Loucy (cell line): Measurements from ENCODE around the gene MYH10.

ENCODE experiments used
- H2AFZ ChIP-seq: fragments of 200-600 bp; sonication (generic); 2 replicates; pipeline ENCODE4 v1.6.0; 2016; ENCODE audit warnings: antibody characterized with exemption, mild to moderate bottlenecking, low read length, moderate library complexity
- H3F3A ChIP-seq: fragments of 200-600 bp; 2 replicates; pipeline ENCODE4 v1.6.0; 2016; ENCODE audit warnings: antibody characterized with exemption, low read depth, mild to moderate bottlenecking
- H3K27me3 ChIP-seq: fragments of 200-600 bp; sonication (generic); 2 replicates; pipeline ENCODE4 v1.6.1; 2014; ENCODE audit warnings: low read length, mild to moderate bottlenecking; ENCODE audit not compliant: insufficient read depth, poor library complexity, severe bottlenecking
- H3K36me3 ChIP-seq: fragments of 200-600 bp; sonication (generic); 2 replicates; pipeline ENCODE4 v1.6.1; 2016; ENCODE audit warnings: low read length; ENCODE audit not compliant: insufficient read depth
- H3K4me1 ChIP-seq: fragments of 200-600 bp; sonication (generic); 2 replicates; pipeline ENCODE4 v1.5.1; 2014; ENCODE audit warnings: low read length, mild to moderate bottlenecking; ENCODE audit not compliant: insufficient read depth, poor library complexity, severe bottlenecking
- H3K4me2 ChIP-seq: fragments of 200-600 bp; sonication (generic); 2 replicates; pipeline ENCODE4 v1.6.0; 2014; ENCODE audit warnings: antibody characterized with exemption, low read length, low read depth, mild to moderate bottlenecking; ENCODE audit not compliant: poor library complexity, severe bottlenecking
- H3K4me3 ChIP-seq: fragments of 200-600 bp; sonication (generic); 2 replicates; pipeline ENCODE4 v1.5.1; 2014; ENCODE audit warnings: low read length, mild to moderate bottlenecking, mixed read lengths; ENCODE audit not compliant: poor library complexity, severe bottlenecking
- H3K79me2 ChIP-seq: fragments of 200-600 bp; sonication (generic); 2 replicates; pipeline ENCODE4 v1.6.1; 2014; ENCODE audit warnings: low read length; ENCODE audit not compliant: insufficient read depth
- H3K9ac ChIP-seq: fragments of 200-600 bp; sonication (generic); 2 replicates; pipeline ENCODE4 v1.6.0; 2014; ENCODE audit warnings: mild to moderate bottlenecking, low read depth, low read length, moderate library complexity; ENCODE audit not compliant: poor library complexity, severe bottlenecking
- H3K9me2 ChIP-seq: fragments of 200-600 bp; sonication (generic); replicated peaks from 2 replicates; pipeline ENCODE4 v1.6.1; 2016; ENCODE audit warnings: low read depth, low read length, mixed read lengths
- H3K9me3 ChIP-seq: fragments of 200-600 bp; sonication (generic); 2 replicates; pipeline ENCODE4 v1.6.1; 2014; ENCODE audit warnings: mild to moderate bottlenecking, antibody characterized with exemption, low read length, low read depth; ENCODE audit not compliant: insufficient read depth
- H4K20me1 ChIP-seq: fragments of 200-600 bp; sonication (generic); 2 replicates; pipeline ENCODE4 v1.6.0; 2014; ENCODE audit warnings: antibody characterized with exemption, low read length, mild to moderate bottlenecking; ENCODE audit not compliant: insufficient read depth, poor library complexity, severe bottlenecking
- EZH2phosphoT487 ChIP-seq: fragments of 200-600 bp; IDR thresholded peaks from 2 replicates; pipeline ENCODE4 v1.6.1; 2018; ENCODE audit warnings: antibody characterized with exemption, mild to moderate bottlenecking, moderate library complexity, borderline replicate concordance
- TF ChIP-seq, protein P1 (sequence below): fragments of 200-600 bp; sonication (generic); conservative IDR thresholded peaks from 2 replicates; pipeline ENCODE4 v1.5.1; 2014; ENCODE audit warnings: mild to moderate bottlenecking, antibody characterized with exemption, low read length

Gene MYH10

DNA sequence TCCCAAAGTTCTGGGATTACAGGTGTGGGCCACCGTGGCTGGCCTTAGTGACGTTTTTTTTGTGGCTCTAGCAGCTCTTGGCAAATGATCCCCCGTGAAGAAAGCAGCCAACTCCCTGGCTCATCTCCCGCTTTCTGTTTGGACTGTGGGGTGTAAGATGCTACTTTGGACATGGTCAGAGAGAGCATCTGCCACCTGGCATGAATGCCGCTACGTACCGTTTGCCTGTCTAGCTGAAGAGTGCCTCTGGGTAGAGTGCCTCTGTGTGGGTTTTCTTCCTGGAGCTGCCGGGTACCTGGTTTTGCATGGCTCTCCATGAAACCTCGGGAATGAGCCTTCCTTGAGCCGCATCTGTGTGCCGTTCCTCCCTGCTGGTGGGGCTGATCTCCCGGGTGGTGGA lies 160.6 kb downstream of the MYH10 start:
- Histone ChIP-seq H3K9me2 (no peaks in the 10 kb centered on the region), H3K4me3 (no peak overlapping the region), H2AFZ (no peak overlapping the region), H3K79me2 (peaks cover 4% of the 10 kb centered on the region; the same call in 1 of the 2 replicates), H3K27me3 (no peaks in the 10 kb centered on the region), H4K20me1 (no peaks in the 10 kb centered on the region), H3K4me2 (no peak overlapping the region), H3K4me1 (no peaks in the 10 kb centered on the region), H3F3A (no peaks in the 10 kb centered on the region), H3K9me3 (no peaks in the 10 kb centered on the region), H3K36me3 (peaks cover 56% of the 10 kb centered on the region; the same call in 1 of the 2 replicates), H3K9ac (no peak overlapping the region)
- TF ChIP-seq EZH2phosphoT487 = no peak
- TF ChIP-seq, protein P1, sequence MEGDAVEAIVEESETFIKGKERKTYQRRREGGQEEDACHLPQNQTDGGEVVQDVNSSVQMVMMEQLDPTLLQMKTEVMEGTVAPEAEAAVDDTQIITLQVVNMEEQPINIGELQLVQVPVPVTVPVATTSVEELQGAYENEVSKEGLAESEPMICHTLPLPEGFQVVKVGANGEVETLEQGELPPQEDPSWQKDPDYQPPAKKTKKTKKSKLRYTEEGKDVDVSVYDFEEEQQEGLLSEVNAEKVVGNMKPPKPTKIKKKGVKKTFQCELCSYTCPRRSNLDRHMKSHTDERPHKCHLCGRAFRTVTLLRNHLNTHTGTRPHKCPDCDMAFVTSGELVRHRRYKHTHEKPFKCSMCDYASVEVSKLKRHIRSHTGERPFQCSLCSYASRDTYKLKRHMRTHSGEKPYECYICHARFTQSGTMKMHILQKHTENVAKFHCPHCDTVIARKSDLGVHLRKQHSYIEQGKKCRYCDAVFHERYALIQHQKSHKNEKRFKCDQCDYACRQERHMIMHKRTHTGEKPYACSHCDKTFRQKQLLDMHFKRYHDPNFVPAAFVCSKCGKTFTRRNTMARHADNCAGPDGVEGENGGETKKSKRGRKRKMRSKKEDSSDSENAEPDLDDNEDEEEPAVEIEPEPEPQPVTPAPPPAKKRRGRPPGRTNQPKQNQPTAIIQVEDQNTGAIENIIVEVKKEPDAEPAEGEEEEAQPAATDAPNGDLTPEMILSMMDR = no peak

DNA sequence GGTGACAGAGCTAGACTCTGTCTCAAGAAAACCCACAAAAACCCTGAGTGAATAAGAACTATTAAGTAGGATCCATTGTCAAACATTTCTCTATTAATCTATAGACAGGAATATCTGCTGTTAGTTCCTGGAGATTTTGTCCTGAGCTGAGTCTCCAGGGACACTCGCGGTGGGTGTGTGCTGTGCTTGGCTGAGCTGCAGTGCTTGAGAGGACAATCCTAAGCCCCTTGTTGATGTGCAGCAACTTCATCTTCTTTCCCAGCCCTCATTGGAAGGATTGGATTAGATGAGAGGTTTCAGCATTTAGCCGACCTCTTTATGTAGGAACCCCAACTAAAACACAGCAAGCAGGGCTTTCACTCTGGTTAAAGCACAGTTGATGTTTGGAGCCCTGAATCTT lies 161.5 kb downstream of the MYH10 start:
- Histone ChIP-seq H3K9ac (no peak overlapping the region), H3K9me2 (no peaks in the 10 kb centered on the region), H3K4me3 (no peak overlapping the region), H3K4me1 (no peaks in the 10 kb centered on the region), H3K4me2 (no peak overlapping the region), H3K36me3 (peaks cover 51% of the 10 kb centered on the region; the same call in 1 of the 2 replicates), H4K20me1 (no peaks in the 10 kb centered on the region), H3K27me3 (no peaks in the 10 kb centered on the region), H3K9me3 (no peaks in the 10 kb centered on the region), H3K79me2 (peaks cover 4% of the 10 kb centered on the region; the same call in 1 of the 2 replicates), H2AFZ (no peak overlapping the region), H3F3A (no peaks in the 10 kb centered on the region)
- TF ChIP-seq EZH2phosphoT487 = no peak
- TF ChIP-seq, protein P1 = no peak

DNA sequence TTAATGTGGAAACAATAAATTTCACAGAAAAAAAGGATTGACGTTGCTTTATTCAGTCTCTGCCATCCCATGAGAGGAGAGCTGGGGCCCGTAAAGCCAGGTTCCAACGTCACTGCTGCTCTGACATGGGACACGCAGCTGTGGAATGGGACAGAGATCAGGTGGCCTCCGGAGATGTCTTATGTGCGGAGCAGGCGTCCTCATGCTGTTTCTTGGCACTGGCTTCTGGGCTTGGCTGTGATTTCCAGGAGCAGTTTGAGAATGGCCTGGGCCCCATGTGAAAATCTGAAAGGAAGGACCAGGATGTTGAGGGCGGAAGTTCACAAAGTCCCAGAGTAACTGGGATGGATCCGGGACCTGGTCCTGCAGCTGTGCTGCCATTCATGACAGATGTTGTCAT lies 162.4 kb downstream of the MYH10 start:
- Histone ChIP-seq H4K20me1 (no peaks in the 10 kb centered on the region), H3K4me3 (no peak overlapping the region), H3K9ac (no peak overlapping the region), H3K4me1 (no peaks in the 10 kb centered on the region), H2AFZ (no peak overlapping the region), H3F3A (no peaks in the 10 kb centered on the region), H3K27me3 (no peaks in the 10 kb centered on the region), H3K36me3 (peaks cover 52% of the 10 kb centered on the region; the same call in 1 of the 2 replicates), H3K9me2 (no peaks in the 10 kb centered on the region), H3K4me2 (no peak overlapping the region), H3K79me2 (peaks cover 4% of the 10 kb centered on the region; the same call in 1 of the 2 replicates), H3K9me3 (no peaks in the 10 kb centered on the region)
- TF ChIP-seq EZH2phosphoT487 = no peak
- TF ChIP-seq, protein P1 = no peak
